MM.1S (cell line): Measurements from ENCODE around the gene PLPP3.

Source experiments
- DNase-seq: peaks from one replicate; pipeline ENCODE4 v3.0.0-alpha.2; 2015
- H2AFZ ChIP-seq: fragments of 300-600 bp; sonication (generic); 2 replicates; pipeline ENCODE4 v1.6.0; 2016; ENCODE audit warnings: antibody characterized with exemption, low read length
- H3F3A ChIP-seq: fragments of 300-600 bp; sonication (generic); 2 replicates; pipeline ENCODE4 v1.6.1; 2016; ENCODE audit warnings: mild to moderate bottlenecking, antibody characterized with exemption, low read length, moderate library complexity, mixed read lengths; ENCODE audit not compliant: insufficient read depth
- H3K27ac ChIP-seq: fragments of 300-600 bp; sonication (generic); 2 replicates; pipeline ENCODE4 v1.5.1; 2016; ENCODE audit warnings: mild to moderate bottlenecking, low read length
- H3K27me3 ChIP-seq: fragments of 300-600 bp; sonication (generic); replicated peaks from 2 replicates; pipeline ENCODE4 v1.6.0; 2016; ENCODE audit warnings: low read length; ENCODE audit not compliant: insufficient read depth
- H3K36me3 ChIP-seq: fragments of 300-600 bp; sonication (generic); replicated peaks from 2 replicates; pipeline ENCODE4 v1.6.1; 2016; ENCODE audit warnings: mild to moderate bottlenecking, low read length, mixed read lengths; ENCODE audit not compliant: insufficient read depth
- H3K4me1 ChIP-seq: fragments of 300-600 bp; sonication (generic); 2 replicates; pipeline ENCODE4 v1.6.1; 2016; ENCODE audit warnings: low read length, mixed read lengths
- H3K4me2 ChIP-seq: fragments of 300-600 bp; sonication (generic); 2 replicates; pipeline ENCODE4 v1.6.0; 2016; ENCODE audit warnings: low read depth, low read length
- H3K4me3 ChIP-seq: fragments of 300-600 bp; sonication (generic); 2 replicates; pipeline ENCODE4 v1.5.1; 2016; ENCODE audit warnings: low read length, mixed read lengths
- H3K79me2 ChIP-seq: fragments of 300-600 bp; sonication (generic); 2 replicates; pipeline ENCODE4 v1.6.1; 2016; ENCODE audit warnings: mixed run types, low read length, mixed read lengths
- H3K9ac ChIP-seq: fragments of 300-600 bp; sonication (generic); 2 replicates; pipeline ENCODE4 v1.6.1; 2016; ENCODE audit warnings: low read length, mixed read lengths
- H3K9me2 ChIP-seq: fragments of 300-600 bp; sonication (generic); replicated peaks from 2 replicates; pipeline ENCODE4 v1.6.1; 2016; ENCODE audit warnings: mild to moderate bottlenecking, low read length, mixed read lengths; ENCODE audit not compliant: insufficient read depth
- H3K9me3 ChIP-seq: fragments of 300-600 bp; sonication (generic); replicated peaks from 2 replicates; pipeline ENCODE4 v1.6.1; 2016; ENCODE audit warnings: mild to moderate bottlenecking, low read length, mixed read lengths; ENCODE audit not compliant: insufficient read depth
- H4K20me1 ChIP-seq: fragments of 300-600 bp; sonication (generic); 2 replicates; pipeline ENCODE4 v1.6.1; 2016; ENCODE audit warnings: mild to moderate bottlenecking, low read length, moderate library complexity, mixed read lengths; ENCODE audit not compliant: insufficient read depth
- CTCF ChIP-seq: fragments of 300-600 bp; sonication (generic); IDR thresholded peaks from 2 replicates; pipeline ENCODE4 v1.5.1; 2016; ENCODE audit warnings: antibody characterized with exemption, low read length, mixed read lengths
- EZH2 ChIP-seq: fragments of 300-600 bp; sonication (generic); optimal IDR thresholded peaks from 2 replicates; pipeline ENCODE3; 2017; ENCODE audit warnings: low read depth, mild to moderate bottlenecking, antibody characterized with exemption, low read length, mixed read lengths
- EZH2phosphoT487 ChIP-seq: fragments of 300-600 bp; sonication (generic); IDR thresholded peaks from 2 replicates; pipeline ENCODE4 v1.6.1; 2018; ENCODE audit warnings: antibody characterized with exemption, low read length

Gene PLPP3

GRCh38 chr1:56447823-56448222 is 131.5 kb downstream of the PLPP3 start:
- Histone ChIP-seq H2AFZ (no peak overlapping the region), H3K27ac (no peak overlapping the region), H3K36me3 (no peaks in the 10 kb centered on the region), H3K4me1 (no peaks in the 10 kb centered on the region), H3K9me2 (no peaks in the 10 kb centered on the region), H3K4me3 (no peak overlapping the region), H3K9me3 (no peaks in the 10 kb centered on the region), H3K4me2 (no peak overlapping the region), H3K9ac (no peak overlapping the region), H3F3A (no peaks in the 10 kb centered on the region), H3K27me3 (no peaks in the 10 kb centered on the region), H4K20me1 (no peaks in the 10 kb centered on the region), H3K79me2 (no peaks in the 10 kb centered on the region)
- TF ChIP-seq EZH2 (no peak), CTCF (no peak), EZH2phosphoT487 (no peak)
- no peak for DNase-seq

GRCh38 chr1:56446531-56447098 is 132.7 kb downstream of the PLPP3 start:
- Histone ChIP-seq H3K4me2 (no peak overlapping the region), H3K9ac (no peak overlapping the region), H3K4me3 (no peak overlapping the region), H2AFZ (no peak overlapping the region), H3K79me2 (no peaks in the 10 kb centered on the region), H3K36me3 (no peaks in the 10 kb centered on the region), H3K9me2 (no peaks in the 10 kb centered on the region), H3K27ac (no peak overlapping the region), H3K27me3 (no peaks in the 10 kb centered on the region), H4K20me1 (no peaks in the 10 kb centered on the region), H3K9me3 (no peaks in the 10 kb centered on the region), H3F3A (no peaks in the 10 kb centered on the region), H3K4me1 (no peaks in the 10 kb centered on the region)
- TF ChIP-seq CTCF, result no peak
- no peak for TF ChIP-seq EZH2
- TF ChIP-seq EZH2phosphoT487, result no peak
- DNase-seq, result no peak

GRCh38 chr1:56444960-56445646 is 134.3 kb downstream of the PLPP3 start:
- Histone ChIP-seq H3F3A (no peaks in the 10 kb centered on the region), H2AFZ (no peak overlapping the region), H3K9me3 (no peaks in the 10 kb centered on the region), H4K20me1 (no peaks in the 10 kb centered on the region), H3K27ac (no peak overlapping the region), H3K9ac (no peak overlapping the region), H3K4me3 (no peak overlapping the region), H3K4me1 (no peaks in the 10 kb centered on the region), H3K9me2 (no peaks in the 10 kb centered on the region), H3K27me3 (no peaks in the 10 kb centered on the region), H3K36me3 (no peaks in the 10 kb centered on the region), H3K79me2 (no peaks in the 10 kb centered on the region), H3K4me2 (no peak overlapping the region)
- no peak for TF ChIP-seq EZH2phosphoT487
- no peak for TF ChIP-seq CTCF
- TF ChIP-seq EZH2, result no peak
- no peak for DNase-seq
